ENCODE measurements around the gene MUC5AC.
"Not testable (repeated sequence)": the region's sequence is repeated elsewhere in the genome, so short reads cannot be mapped to it uniquely, and the experiment has no call there.

Gene MUC5AC

GRCh38 chr11:1209371-1210057 lies 51.8 kb downstream of the MUC5AC start:
- no peak for DNase-seq

DNA sequence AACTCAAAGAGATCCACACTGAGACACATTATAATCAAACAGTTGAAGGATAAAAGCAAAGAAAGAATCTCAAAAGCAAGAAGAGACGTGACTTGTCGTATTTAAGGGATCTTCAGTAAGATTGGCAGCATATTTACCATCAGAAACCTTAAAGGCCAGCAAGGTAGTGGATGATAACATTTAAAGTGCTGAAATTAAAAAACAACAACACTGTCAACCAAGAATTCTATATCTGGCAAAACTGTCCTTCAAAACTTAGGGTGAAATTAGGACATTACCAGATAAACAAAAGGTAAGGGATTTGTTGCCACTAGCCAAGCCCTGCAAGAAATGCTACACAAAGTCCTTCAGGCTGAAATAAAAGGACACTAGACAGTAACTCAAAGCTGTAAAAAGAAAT lies 54.1 kb downstream of the MUC5AC start:
- DNase-seq, result no peak

DNA sequence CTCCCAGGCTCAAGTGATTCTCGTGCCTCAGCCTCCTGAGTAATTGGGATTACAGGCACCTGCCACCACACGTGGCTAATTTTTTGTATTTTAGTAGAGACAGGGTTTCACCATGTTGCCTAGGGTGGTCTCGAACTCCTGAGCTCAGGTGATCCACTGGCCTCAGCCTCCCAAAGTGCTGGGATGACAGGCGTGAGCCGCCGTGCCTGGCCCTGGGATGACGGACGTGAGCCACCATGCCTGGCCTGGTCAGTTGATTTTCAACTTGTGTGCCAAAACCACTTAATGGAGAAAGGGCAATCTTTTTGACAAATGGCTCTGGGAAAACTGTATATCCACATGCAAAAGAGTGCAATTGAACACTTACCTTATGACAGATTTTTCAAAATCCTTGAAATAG lies 58.1 kb downstream of the MUC5AC start:
- DNase-seq, result not testable (repeated sequence)

GRCh38 chr11:1217151-1217550 lies 59.4 kb downstream of the MUC5AC start:
- no peak for DNase-seq

DNA sequence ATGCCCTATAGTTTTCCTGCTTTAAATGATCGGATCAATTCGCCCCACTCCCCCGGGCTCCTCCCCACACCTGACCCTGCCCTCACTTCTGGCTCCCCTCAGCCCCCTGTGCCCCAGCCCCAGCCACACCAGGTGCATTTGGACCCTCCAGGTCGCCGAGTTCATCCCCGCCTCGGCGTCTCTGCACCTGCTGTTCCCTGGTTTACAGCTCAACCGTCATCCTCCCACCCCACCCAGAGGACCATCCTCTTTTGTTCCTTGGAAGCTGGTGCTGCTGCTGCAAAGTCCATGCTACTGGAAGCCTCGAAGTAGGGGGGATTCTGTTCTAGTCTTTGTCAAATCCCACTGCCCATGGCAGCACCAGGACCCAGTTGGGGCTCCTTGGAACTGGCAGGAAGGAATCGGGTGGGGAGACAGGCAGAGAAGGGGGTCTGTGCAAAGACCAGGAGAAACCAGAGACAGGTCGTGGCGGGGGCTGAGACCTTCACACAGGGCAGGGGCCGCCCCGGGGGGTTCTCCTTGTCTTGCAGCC lies 60.6 kb downstream of the MUC5AC start:
- DNase-seq, result no peak

DNA sequence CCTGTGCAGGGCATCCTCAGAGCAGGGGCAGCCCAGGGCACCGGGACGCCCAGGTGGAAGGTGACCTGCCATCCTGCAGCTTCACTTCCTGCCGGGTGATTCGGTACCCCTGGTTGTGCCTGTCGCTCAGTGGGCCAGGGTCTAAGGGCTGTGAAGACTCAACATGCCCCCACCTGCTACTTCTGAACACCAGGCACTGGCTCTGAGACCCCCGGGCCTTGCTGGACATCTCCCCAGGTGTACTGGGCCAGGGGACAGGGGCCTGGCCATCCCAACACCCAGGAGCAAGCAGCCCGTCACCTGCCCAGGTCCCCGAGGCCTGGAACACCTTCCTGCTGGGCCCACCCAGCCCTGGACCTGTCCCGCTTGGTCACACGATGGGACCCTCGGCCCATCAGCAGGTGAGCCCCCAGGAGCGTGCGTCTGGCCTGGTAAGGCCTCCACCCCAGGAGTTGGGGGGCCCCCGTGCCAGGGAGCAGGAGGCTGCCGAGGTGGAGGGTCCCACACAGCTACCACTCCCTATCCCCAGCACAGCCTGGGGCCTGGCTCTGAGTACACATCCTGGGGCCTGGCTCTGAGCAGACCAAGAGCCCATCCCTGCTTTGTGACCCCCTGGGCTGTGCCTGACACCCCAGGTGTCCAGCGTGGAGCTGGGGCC lies 61.2 kb downstream of the MUC5AC start:
- no peak for DNase-seq

DNA sequence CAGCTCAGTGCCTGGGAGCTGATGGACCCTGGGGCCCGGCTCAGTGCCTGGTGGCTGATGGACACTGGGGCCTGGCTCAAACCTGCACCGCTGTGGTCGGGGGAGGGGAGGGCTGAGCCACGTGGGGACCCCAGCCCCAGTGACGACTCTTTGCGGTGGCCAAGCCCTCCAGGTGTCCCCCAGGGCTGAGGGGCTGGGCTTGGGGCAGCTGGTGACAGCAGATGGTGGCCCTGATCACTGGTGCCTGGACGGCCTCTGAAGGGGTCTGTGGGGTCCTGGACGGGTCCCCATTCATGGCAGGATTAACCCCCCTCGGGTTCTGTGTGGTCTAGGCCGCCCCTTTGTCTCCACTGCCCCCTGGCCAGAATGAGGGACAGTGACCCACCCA lies 61.7 kb downstream of the MUC5AC start:
- DNase-seq, result no peak

DNA sequence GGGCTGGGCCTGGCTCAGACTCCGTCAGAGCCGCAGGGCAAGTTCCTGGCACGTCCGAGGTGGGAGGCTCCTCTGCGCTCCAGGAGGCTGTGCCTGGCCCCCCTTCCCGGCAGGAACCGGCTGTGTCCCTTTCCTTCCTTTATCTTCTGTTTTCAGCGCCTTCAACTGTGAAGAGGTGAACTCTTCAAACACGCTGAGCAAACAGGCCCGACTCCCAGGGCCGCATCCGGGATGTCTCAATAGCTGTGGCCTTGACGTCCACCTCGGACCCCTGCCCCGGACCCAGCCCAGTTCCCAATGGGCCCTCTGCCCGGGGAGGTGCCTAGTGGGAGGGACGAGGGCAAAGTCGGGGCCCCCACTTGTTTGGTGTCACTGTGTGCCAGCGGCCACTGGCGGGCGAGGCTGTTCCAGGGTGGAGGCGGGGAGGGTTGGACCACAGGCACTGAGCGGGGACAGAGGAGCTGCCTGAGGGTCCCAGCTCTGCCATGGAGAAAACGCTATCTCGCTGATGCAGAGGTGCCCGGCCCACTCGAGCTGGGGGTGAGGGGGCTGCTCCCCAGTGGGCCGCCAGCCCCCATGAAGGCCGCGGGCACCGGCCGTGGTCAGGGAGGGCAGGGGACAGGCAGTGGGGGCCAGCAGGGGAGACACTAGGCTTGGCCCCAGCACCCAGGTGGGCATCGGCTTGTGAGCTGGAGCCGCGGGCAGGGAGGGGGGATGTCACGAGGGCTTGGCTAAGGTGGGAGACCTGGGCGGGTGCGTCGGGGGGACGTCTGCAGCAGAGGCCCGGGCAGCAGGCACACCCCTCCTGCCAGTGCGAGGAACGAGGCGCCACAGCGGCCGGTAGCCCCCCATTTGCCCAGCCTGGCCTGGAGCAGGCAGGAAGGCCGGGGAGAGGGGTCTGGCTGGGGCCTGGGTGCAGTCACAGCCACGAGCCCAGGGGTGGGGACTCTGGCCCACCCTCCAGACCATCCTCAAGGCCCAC lies 62.4 kb downstream of the MUC5AC start:
- no peak for DNase-seq

DNA sequence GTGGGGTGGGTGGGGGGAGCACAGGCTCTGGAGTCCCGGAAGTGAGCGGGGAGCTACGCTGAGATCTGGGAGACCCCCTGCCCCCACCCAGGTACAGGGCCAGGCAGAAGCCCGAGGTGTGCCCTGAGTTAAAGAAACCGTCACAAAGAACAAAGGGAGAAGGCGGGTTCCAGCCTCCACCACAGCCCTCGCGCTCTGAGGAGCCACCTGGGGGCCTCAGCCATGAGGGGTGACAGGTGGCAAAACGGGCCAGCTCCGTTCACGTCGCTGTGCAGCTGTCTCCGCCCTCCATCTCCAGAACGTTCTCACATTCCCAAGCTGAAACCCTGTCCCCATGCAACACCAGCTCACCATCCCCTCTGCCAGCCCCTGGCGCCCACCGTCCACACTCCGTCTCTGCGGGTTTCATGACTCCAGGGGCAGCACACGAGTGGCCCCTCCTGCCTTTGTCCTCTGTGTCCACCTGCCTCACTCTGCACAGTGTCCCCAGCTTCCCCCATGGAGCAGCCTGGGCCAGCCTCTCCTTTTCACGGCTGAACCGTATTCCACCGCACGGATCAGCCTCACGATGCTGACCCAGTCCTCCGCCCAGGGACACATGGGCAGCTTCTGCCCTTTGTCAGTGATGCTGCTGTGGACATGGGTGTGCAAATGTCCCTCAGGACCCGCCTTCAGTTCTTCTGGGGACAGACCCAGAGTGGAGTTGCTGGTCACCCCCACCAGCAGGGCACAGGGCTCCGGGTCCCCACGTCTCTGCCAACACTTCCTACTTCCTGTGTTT lies 63.4 kb downstream of the MUC5AC start:
- no peak for DNase-seq

- no peak for DNase-seq
Observed at GRCh38 chr11:1221848-1222311, 64.1 kb downstream of the MUC5AC start.

DNA sequence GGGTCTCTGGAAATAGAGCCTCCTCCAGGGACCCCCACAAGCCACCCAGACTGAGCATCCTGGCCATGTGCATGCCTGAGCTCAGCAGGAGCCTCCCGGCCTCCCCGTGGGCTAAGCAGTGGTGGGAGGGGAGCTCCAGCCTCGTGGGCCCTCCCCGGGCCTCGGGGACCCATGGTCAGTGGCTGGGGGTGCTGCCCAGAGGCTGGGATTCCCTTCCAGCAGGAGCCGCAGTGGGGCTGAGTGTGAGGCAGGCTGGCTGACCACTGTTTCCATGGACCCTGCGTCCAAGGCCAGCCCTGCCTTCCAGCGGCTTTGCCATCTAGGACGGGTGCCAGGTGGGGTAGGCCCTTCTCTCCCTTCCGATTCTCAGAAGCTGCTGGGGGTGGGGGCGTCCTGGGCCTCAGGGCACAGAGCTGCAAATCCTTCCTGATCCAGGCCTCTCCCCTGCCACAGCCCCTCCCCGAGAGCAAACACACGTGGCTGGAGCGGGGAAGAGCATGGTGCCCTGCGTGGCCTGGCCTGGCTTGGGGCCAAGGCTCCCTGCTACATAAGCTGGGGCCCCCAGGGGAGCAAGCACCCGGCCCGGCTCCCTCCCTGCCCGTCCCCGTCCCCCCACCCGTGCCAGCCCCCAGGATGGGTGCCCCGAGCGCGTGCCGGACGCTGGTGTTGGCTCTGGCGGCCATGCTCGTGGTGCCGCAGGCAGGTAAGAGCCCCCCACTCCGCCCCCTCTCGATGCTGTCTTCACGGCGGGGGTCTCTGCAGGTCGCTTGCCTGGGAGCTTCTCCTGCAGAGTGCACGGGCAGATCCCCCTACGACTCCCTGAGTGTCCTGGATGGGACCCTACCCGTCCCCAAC lies 65.0 kb downstream of the MUC5AC start, which contains the start of gene MUC5B:
Gene MUC5B (plus strand): TSS at position 576 of the 855 bp plus-strand sequence. CDS start 58 bp downstream, at position 634.
- no peak for DNase-seq

DNA sequence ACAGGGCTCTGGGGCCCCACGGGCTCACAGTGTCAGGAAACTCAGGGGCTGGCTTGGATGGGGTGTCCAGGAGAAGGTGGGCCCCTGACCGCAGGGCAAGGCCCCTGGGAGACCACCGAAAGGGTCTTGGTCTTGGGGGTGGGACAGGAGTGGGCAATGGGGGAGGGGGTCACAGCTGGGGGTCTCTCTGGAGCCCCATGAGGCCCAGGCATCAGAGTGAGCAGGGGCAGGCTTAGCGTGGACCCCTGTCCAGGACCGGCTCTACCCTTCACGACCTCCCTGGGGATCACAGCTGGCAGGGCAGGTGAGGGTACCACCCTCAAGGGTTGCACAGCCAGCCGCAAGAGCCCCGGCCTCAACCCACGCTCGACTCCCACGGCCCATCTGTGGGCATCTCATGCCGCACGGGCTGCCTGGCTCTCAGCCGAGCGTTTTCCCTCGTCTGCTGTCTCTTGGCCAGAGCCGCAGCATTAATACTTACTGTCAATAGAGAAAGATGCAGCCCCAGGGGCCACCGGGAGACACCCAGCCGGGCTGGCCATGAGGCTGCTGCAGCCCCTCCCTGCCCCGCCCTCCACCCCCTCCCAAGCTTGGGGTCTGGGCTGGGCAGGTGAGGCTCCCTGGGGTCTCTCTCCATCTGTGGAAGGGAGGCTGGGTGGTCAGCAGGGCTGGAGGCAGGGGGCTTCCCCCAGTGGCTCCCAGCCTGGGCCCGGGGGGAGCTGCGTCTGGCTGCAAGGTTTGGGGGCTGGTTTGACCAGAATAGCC lies 65.8 kb downstream of the MUC5AC start:
- no peak for DNase-seq

- no peak for DNase-seq
Observed at GRCh38 chr11:1224111-1224490, 66.3 kb downstream of the MUC5AC start.

GRCh38 chr11:1224491-1225385 lies 67.0 kb downstream of the MUC5AC start:
- DNase-seq, result no peak

GRCh38 chr11:1225386-1226225 lies 67.9 kb downstream of the MUC5AC start:
- no peak for DNase-seq

- no peak for DNase-seq
Observed at GRCh38 chr11:1226226-1226985, 68.7 kb downstream of the MUC5AC start.

DNA sequence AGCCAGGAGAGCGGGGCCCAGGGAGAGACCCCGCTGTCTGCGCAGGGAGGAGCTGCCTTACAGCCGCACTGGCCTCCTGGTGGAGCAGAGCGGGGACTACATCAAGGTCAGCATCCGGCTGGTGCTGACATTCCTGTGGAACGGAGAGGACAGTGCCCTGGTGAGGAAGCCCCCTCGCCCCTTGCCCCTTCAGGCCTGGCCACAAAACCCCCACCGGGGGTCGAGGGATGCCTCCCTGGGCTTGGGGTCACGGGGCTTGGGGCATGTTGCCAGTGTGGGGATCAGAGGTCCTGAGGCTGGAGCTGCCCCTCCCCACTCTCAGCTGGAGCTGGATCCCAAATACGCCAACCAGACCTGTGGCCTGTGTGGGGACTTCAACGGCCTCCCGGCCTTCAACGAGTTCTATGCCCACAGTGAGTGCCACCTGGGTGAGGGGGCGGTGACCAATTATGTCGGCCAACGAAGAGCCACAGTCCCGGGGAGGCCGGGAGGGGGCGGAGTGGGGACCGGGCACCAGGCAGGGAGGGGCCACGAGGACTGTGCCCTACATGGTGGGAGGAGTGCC lies 69.3 kb downstream of the MUC5AC start:
- no peak for DNase-seq
